HG03064 (cell line): Measurements from ENCODE around the gene DUOX2.
"Not testable (repeated sequence)": the region's sequence is repeated elsewhere in the genome, so short reads cannot be mapped to it uniquely, and the experiment has no call there.

Source experiments
- ATAC-seq: cut with Tn5 transposase; IDR thresholded peaks from one replicate; pipeline ENCODE4 v1.9.1; 2021; ENCODE audit warnings: low read depth; ENCODE audit not compliant: unreplicated experiment

Gene DUOX2

DNA sequence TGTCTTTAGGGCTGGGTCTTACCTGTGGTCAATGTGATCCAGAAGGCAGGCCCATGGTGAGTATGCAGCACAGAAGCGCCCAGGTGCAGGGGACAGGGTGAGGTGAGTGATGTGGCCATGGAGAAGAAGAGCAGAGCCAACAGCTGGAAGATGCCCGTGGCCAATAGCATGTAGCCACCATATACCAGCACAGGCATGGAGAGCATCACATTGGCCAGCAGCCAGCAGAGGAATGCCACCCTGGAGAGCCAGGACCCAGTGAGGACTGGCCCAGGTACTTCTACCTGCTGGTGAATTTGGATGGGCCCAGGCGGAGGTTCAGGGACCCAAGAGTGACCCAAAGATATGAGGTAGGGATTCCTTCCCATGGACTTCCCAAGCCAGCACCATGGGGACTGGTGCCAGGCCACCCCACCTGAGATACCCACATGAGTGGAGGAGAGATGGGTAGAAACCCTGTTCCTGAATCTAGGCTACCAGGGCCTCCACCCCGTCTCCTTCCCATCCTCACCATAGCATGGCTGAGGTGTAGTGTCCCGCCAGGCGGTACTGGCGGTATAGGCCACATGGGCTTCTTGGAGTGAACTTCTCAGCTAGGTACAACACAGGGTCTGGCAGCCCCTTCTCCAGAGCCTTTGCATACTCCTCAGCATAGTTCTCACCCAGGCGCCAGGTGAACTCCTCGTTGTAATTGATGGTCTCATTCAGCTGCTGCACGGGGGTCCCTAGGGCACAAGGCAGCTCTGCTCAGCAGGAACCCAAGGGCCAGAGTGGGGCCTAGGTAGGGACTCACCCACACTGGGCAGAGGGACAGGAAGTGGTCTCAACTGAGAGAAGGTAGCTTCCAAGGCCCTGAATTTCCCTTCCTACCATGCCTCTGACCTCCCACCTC is 6.4 kb upstream of the DUOX2 start:
- no peak for ATAC-seq

DNA sequence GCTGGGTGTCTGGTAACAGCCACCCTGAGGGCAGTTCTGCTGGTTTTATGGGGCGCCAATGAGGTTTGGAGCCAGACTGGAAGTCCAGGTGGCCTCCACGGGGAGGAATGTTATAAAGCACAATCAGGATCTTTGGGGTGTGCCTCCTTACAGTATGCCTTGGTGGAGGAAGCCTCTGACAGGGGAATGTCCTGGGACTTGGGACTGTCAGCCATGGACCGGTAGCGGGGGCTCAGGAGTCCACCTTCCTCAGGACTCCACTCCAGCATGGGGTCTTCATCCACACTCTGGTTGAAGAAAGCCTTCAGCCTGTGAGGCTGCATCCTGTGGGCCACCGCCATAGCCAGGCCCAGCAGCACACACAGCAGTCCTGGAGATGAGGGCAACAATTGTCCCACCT is 5.0 kb upstream of the DUOX2 start:
- ATAC-seq = no peak

DNA sequence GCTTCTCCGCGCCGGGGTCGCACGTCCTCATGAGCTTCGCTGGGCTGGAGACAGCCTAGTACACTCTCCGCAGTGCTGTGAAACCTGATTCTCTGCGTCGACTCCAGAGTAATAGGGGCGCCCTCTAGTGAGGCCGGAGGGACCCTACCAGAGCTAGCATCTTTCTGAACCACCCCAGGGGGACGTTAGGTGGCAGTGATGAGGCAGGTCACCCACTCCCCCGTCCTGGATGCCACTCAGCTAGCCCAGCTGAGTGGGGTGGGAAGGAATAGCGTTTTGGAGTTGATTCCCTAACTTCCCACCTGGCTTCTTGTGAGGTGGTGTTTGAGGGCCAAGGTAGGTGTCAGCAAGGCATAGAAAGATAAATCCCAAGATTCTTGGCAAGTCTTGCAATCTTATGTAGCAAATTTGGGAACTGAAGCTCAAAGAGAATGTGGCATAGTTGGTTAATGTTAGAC is 4.2 kb upstream of the DUOX2 start:
- peak; percentile 97 for ATAC-seq

DNA sequence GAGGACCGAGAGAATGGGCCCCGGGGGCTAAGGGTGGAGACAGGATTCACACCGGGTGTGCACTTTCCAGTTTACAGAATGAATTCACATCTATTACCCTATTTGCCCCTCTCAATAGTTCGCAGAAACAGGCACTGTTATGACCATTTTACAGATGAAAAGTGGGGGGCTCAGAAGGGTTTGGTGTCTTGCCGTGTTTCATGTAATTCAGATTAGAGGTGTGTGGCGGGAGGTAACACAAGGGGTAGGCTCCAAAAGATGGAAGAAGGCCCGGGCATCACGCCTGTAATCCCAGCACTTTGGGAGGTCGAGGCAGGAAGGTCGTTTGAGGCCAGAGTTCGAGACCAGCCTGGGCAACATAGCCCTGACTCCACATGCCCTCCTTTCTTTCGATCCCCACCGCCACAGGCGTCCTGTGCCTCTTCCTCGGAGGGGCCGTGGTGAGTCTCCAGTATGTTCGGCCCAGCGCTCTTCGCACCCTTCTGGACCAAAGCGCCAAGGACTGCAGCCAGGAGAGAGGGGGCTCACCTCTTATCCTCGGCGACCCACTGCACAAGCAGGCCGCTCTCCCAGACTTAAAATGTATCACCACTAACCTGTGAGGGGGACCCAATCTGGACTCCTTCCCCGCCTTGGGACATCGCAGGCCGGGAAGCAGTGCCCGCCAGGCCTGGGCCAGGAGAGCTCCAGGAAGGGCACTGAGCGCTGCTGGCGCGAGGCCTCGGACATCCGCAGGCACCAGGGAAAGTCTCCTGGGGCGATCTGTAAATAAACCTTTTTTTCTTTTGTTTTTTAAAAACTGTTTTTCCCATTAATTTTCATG is 3.5 kb upstream of the DUOX2 start:
- ATAC-seq = peak; percentile 29

DNA sequence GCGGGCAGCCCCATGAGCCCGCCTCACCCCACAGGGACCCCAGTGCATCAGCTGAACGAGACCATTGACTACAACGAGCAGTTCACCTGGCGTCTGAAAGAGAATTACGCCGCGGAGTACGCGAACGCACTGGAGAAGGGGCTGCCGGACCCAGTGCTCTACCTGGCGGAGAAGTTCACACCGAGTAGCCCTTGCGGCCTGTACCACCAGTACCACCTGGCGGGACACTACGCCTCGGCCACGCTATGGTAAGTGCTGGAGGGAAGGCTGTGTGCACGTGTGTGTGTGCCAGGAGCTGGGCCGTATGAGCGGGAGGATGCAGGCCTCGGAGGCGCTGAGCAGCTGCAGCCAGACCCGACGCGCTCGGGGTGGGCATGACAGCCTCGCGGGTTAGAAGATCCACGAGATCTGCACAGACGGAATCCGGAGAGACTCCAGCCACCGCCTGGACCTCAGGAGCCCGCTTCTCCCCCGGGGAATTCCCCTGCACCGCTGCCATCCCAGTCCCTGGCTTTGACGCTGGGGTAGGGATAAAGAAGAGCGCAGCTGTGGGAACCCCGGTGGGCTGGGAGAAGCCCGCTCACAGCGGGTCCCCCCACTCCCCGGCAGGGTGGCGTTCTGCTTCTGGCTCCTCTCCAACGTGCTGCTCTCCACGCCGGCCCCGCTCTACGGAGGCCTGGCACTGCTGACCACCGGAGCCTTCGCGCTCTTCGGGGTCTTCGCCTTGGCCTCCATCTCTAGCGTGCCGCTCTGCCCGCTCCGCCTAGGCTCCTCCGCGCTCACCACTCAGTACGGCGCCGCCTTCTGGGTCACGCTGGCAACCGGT is 2.7 kb upstream of the DUOX2 start:
- ATAC-seq = no peak

DNA sequence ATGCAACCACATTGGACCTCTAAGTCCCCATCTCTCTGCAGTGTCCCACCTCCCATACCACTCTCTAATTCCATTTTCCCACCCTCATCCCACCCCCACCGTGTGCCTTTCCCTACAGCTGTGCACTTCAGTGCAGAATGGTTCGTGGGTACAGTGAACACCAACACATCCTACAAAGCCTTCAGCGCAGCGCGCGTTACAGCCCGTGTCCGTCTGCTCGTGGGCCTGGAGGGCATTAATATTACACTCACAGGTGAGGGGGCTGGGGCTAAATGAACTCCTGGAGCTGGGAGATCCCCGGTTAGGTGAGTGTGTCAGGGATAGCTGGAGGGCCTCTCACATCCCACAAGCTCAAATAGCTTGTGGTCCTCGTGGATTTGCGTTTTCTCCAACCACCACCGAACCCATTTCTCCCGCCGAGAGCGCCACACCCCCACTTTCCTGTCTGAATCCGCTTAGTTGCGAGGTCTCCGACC is 2.1 kb upstream of the DUOX2 start:
- no peak for ATAC-seq

DNA sequence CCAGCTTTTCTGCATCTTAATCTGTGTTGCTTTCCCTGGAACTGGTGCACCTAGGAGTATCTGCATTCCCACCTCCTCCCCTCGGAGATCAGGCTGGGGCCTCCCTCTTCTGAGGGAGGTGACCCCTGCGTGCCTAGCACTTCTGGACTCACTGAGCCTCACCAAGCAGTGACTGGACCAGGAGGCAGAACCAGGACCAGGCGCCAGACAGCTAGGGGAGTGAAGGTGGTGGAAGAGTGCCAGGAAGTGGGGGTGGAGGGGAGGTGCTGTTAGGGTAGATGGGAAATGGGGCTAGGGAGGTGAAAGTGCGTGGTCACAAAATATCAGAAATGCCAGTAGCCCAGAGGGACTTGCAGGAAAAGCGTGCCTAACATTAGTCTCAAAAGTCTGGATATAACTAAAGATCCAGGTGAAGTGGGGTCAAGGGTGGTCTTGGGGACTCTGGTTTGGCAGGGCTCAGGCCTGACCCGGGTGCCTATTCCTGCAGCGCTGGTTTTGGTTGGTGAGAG is 1.4 kb upstream of the DUOX2 start:
- no peak for ATAC-seq

DNA sequence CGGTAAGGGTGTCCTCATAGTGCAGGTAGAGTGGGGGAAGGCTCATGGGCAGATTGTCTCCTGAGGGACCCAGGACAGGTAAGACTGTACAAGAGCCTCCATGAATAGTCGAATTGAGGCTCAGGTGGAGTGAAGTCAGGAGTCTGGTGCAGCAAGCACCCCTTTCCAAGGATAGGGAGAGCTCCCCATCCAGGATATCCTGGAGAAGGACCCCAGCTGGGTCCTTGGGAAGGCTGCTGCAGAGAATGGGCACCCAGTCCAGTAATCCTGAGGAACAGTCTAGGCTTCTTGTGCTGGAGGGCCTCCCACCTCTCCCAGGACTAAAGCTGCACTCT is 746 bp upstream of the DUOX2 start:
- no peak for ATAC-seq

DNA sequence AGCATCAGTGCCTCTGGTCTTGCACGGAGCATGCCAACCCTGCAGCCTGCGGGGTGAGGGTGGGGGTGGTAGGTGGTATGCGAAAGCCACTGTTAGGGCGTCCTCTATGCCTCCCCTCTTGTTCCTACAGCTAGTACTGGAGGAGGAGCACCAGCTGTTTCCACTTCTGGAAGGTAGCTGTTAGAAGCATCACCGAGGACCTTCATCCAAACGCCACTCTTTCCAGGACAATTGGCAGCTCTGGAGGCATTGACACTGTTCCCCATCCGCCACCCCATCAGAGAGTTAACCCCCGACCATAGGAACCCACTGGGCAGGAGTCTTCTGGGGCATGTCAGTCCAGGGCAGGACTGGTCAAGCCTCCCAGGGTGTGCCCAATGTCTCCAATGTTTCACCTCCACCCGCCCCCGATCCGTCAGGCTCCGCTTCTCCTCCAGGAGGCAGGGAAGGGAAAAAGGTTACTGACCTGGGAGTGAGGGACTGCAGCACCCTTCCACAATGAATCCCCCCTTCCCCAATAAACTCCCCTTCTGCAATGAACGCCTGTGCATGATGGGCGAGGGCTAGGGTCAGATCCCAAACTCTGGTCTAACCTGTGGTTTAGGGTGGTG is 487 bp downstream of the DUOX2 start:
- ATAC-seq = no peak

DNA sequence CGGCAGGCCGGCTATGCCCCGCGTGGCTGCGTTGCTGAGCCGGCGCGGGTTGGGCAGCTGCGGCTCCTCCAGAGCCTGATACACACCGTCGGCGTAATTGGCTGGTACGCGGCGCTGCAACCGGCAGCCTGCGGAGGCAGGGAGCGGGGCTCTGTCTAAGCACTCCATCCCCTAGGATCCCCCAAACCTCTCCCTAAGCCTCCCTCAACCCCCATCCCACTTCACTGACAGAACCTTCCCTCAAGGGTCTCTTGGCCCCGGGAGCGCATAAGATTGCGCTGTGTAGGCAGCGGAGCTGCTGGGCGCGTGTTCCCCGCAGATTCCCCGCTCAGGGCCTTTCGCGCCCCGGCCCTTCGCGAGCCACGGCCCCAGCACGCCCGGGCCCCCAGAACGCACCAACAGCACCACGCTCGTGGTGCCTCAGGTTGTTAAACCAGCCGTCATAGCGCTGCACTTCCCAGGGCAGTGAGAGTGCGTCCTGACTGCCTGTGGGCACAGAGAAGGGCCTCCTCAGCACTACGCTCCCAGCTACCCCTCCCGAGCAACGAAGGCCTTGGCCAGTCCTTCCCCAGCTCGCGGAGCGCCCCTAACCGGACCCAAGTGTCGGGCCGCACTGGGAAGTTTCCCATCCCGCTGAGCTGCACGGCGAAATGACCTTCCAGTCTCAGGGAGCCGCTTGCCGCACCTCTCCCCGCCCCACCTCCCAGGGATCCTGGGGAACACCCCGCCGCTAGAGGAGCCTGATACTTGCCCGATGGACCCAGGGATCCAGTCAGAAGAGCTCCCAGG is 1.2 kb downstream of the DUOX2 start:
- no peak for ATAC-seq

DNA sequence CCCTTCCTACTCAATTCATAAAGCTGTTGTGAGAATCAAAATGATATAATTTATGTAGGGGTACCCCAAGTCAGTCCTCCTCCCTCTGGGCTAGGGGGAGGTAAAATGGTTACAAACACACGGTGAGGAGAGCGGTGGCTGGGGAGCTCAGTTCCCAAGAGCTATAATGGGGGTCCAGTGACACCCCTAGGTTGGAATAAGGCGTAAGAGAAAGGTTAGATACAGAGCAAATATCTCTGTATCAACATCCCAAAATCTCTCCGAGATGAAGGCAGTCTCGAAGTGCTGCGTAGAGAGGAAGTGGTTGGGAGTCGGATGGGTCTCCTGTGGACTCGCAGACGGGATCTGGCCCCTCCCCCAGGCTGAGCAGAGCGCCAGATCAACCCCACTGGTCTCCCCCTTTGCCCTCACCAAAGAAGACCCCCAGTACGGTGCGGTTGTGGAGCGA is 1.8 kb downstream of the DUOX2 start:
- no peak for ATAC-seq

DNA sequence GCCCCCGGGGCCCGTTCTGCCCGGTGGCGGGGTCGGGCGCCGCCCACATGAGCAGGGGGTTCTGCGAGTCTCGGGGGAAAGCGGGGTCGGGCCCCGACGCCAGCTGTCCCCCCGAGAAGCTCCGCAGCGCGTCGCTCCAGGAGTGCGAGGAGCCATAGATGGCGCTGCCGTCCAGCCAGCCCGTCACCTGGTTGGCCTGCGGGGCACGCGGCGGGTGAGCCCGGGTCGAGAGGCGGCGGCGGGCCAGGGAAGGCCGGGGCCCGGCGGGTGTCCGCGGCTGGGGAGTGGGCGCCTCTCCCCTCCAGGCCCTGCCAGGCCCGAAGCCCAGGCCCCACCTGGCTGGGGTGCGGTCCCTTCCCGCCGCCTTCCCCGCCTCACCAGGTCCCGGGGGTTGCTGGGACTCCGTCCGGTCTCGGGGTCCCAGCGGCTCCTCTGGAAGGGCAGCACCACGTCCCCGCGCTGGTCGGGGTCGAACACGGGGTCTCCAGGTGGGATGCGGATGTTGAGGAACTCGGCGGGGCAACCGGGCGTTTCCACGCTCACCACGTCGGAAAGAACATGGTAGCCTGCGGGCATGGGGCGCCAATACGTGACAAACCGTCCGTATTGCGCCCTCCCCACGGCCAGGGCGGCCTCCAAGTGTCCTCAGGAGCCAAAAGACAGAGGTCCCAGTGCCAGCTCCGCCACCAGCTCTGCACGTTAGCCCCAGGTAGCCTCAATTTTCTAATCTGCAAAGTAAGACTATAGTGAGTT is 2.4 kb downstream of the DUOX2 start:
- ATAC-seq = no peak

DNA sequence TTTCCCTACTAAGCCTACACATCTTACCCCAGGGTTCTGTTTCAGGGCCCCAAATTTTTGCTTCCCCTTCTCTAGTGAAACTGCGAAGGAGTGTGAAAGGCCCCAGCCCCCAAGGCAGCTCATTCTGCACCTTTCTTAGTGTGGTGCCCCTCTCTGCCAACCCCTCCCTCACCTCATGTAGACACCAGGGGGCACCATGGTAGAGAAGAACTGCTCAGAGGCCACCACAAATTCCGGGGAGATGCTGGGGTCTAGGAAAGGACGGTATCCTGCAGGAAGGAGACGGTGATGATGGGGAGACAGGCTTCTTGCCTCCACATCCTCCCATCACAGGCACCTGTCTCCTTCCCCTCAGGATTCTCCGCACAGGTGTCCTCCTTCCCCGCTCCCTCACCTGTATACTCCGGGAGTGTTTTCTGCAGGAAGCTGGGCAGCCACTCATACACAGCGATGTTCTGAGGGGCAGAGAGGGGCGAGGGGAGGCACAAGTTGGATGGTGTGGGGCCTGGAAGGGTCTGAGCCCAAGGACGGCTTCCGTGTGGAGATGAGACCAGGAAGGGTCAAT is 3.6 kb downstream of the DUOX2 start:
- ATAC-seq = no peak

DNA sequence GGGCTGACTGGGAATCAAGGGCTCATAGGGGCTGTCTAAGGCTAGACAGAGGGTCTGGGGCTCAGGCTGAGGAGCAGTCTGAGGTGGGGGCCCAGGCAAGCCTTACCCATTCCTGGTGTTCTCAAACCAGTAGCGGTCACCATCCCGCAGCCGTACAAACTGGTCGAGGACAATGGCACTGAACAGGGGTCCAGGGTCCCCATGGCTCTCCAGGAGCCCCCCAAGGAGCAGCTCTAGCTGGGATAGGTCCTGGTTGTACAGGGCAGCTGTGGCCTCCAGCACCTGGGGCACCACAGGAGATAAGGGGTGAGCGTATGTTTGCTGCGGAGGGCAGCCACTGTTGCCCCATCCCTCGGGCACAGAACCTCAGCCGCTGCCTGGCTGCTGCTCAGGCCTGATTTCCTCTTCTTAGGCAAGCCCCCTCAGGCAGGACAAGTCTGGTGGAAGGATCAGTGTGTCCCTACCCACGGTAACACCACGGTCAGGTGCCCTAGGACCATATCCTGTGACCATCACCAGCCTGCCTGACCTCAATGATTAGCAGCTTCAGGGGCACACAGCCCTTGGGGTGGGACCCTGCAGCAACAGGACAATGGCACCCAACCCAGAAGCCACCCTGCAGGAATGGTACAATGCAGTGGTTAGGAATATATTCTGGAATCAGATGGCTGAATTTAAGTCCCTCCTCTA is 5.9 kb downstream of the DUOX2 start:
- ATAC-seq = no peak

DNA sequence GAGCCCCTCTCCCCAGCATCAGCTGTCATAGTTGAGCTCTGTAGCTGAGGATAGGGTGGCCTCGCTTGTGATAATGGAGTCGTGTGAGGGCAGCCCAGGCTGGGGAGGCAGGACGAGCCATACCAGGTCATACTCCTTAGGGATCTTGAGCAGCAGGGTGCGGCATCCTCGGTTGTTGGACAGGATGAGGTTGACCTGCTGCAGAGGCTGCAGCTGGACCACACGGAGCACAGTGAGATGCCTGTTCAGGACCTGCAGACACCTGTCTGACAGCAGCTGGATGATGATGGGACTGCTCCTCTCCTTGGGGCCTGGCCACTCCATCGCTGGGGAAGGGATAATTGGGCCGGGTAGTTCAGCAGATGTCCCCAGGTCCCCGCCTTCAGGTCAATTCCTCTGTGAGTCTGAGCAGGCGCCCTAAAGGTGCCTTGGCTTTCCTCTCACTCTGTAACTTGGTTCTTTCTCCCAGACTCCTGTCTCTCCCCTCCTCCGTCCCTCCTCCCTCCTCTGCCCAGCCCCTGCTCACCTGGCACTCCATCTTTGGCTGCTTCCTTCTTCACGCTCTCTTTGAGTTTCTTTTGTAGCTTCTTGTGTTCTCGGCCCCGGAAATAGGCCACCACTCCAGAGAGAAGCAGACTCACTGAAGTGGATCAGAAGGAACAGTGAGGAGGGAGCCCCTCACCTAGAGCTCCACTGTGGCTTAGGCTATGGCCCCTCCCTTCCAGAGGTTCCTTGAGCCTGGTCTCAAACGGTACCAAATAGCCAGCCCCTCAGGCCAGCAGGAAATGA is 7.8 kb downstream of the DUOX2 start:
- ATAC-seq = no peak

DNA sequence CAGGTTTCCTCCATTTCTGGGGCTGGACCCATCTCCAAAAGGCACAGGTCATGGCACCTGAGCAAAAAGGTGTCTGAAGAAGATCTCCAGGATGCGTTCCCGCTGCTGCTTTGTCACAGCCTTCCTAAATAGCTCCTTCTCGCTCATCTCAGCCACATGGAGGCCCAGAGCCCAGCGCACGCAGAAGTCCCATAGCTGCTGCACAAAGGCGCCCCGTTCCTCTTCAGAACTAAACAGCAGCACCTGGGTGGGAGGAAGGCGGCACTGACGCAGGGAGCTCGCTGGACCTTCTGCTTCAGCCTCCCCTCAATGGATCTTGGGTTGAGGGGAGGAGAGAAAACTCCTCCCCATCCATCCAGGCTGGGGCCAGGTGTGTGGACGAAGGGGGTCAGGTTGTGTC is 8.4 kb downstream of the DUOX2 start:
- no peak for ATAC-seq

DNA sequence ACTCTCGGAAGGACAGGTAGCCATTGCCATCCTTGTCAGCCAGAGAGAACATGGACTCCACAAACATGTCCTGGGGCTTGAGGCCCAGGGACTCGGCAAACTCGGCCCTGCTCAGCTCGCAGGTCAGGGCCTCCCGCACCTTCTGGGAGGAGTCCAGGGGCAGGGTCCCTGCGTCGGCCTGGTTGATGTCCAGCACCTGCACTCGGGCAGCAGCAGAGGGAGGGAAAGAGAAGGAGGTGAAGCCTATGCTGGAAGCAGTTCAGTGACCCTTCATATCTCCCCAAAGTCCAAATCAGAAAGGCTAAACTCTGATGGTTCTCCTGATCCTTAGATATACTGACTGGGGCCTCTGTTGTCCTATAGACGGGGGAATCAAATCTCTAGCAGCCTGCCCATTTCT is 9.8 kb downstream of the DUOX2 start:
- ATAC-seq = not testable (repeated sequence)
